IMR-90 (cell line): ENCODE measurements around the gene SMIM31.

Experiments
- MAFK ChIP-seq: IDR thresholded peaks from 2 replicates; pipeline ENCODE4 v1.6.1; 2012; ENCODE audit warnings: low read depth, low read length, improper control_type of control experiment
- RCOR1 ChIP-seq: IDR thresholded peaks from 2 replicates; pipeline ENCODE4 v1.6.1; 2012; ENCODE audit warnings: mild to moderate bottlenecking, low read length, improper control_type of control experiment; ENCODE audit not compliant: insufficient replicate concordance
- TF ChIP-seq, protein P1 (sequence below): conservative IDR thresholded peaks from 2 replicates; pipeline ENCODE4 v1.5.1; 2012; ENCODE audit warnings: mild to moderate bottlenecking, low read depth, low read length, improper control_type of control experiment

DNA sequence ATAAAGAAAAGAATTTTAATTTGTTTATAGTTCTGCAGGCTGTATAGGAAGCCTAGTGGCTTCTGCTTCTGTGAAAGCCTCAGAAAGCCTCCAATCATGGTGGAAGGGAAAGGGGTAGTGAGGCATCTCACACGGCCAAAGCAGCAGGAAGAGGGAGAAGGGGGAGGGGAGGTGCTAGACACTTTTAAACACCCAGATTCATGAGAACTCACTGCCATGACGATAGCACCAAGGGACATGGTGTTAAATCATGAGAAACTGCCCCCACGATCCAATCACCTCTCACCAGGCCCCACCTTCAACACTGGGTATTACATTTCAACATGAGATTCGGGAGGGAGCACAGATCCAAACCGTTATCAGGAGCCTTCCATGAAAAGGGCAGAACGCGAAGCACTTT lies 18.1 kb downstream of the SMIM31 start:
- no peak for TF ChIP-seq MAFK
- TF ChIP-seq RCOR1 = no peak
- TF ChIP-seq, protein P1, sequence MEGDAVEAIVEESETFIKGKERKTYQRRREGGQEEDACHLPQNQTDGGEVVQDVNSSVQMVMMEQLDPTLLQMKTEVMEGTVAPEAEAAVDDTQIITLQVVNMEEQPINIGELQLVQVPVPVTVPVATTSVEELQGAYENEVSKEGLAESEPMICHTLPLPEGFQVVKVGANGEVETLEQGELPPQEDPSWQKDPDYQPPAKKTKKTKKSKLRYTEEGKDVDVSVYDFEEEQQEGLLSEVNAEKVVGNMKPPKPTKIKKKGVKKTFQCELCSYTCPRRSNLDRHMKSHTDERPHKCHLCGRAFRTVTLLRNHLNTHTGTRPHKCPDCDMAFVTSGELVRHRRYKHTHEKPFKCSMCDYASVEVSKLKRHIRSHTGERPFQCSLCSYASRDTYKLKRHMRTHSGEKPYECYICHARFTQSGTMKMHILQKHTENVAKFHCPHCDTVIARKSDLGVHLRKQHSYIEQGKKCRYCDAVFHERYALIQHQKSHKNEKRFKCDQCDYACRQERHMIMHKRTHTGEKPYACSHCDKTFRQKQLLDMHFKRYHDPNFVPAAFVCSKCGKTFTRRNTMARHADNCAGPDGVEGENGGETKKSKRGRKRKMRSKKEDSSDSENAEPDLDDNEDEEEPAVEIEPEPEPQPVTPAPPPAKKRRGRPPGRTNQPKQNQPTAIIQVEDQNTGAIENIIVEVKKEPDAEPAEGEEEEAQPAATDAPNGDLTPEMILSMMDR = no peak
